SK-N-SH (cell line): ENCODE results near the gene PSMD3. TPM values are rescaled to one million over a fixed set of nuclear protein-coding genes. Genes with fewer than 3 reads are reported as not detected.

ENCODE experiments used
- CTCF ChIA-PET: fragments of 300-600, 350-600 bp; formaldehyde crosslinking; extraction: SDS; loops from one replicate; lab custom pipeline; 2021; lab: Yijun Ruan, JAX
- POLR2A ChIA-PET: fragments of 350-600 bp; sonication (Branson Sonifier 250); formaldehyde crosslinking; extraction: SDS; loops from one replicate; lab custom pipeline; 2020; ENCODE audit warnings: antibody characterized with exemption, inconsistent platforms; lab: Yijun Ruan, JAX
- DNase-seq: peaks from one replicate; pipeline ENCODE4 v3.0.0; 2012
- H2AFZ ChIP-seq: fragments of 200-600 bp; sonication (generic); 2 replicates; pipeline ENCODE4 v1.8.1; 2016; ENCODE audit warnings: antibody characterized with exemption, mild to moderate bottlenecking, low read depth
- H3F3A ChIP-seq: fragments of 200-600 bp; sonication (generic); replicated peaks from 2 replicates; pipeline ENCODE3; 2016; ENCODE audit warnings: antibody characterized with exemption, mild to moderate bottlenecking; ENCODE audit not compliant: insufficient read depth
- H3K27ac ChIP-seq, 2 experiments: fragments of 200-500 bp in 1 of 2; fragments of 200-600 bp in 1 of 2; sonication (Bioruptor generic) in 1 of 2; sonication (generic), shearing (Covaris generic) in 1 of 2; 2 replicates each; pipeline versions ENCODE4 v1.5.1 to v1.6.1; 2014 to 2016; ENCODE audit warnings: low read depth in 2 of 2, inconsistent platforms in 1 of 2, low read length in 1 of 2, mild to moderate bottlenecking in 1 of 2, mixed read lengths in 1 of 2
- H3K27me3 ChIP-seq: fragments of 200-600 bp; sonication (generic), shearing (Covaris generic); 2 replicates; pipeline ENCODE4 v1.6.1; 2016; ENCODE audit warnings: mixed run types; ENCODE audit not compliant: insufficient read depth
- H3K36me3 ChIP-seq, 2 experiments: fragments of 200-500 bp in 1 of 2; fragments of 200-600 bp in 1 of 2; sonication (Bioruptor generic) in 1 of 2; sonication (generic) in 1 of 2; replicated peaks in 1 of 2; 2 replicates each; pipeline versions ENCODE3 to v1.5.1; 2014 to 2016; ENCODE audit warnings: low read length in 1 of 2, mild to moderate bottlenecking in 1 of 2; ENCODE audit not compliant: insufficient read depth in 2 of 2, control insufficient read depth in 1 of 2
- H3K4me1 ChIP-seq, 2 experiments: fragments of 200-500 bp in 1 of 2; fragments of 200-600 bp in 1 of 2; sonication (Bioruptor generic) in 1 of 2; sonication (generic), shearing (Covaris generic) in 1 of 2; 2 replicates each; pipeline versions ENCODE4 v1.5.1 to v1.6.1; 2014 to 2016; ENCODE audit warnings: low read depth in 1 of 2, low read length in 1 of 2, mixed run types in 1 of 2; ENCODE audit not compliant: insufficient read depth in 2 of 2, control insufficient read depth in 1 of 2
- H3K4me2 ChIP-seq: fragments of 200-600 bp; sonication (generic), shearing (Covaris generic); 2 replicates; pipeline ENCODE4 v1.6.1; 2017; ENCODE audit warnings: mixed run types
- H3K4me3 ChIP-seq, 2 experiments: fragments of 200-500 bp in 1 of 2; fragments of 200-600 bp in 1 of 2; sonication (Bioruptor generic) in 1 of 2; sonication (generic), shearing (Covaris generic) in 1 of 2; 2 replicates each; pipeline versions ENCODE4 v1.5.1 to v1.8.1; 2014 to 2016; ENCODE audit warnings: low read depth in 2 of 2, inconsistent platforms in 1 of 2, low read length in 1 of 2, mild to moderate bottlenecking in 1 of 2, mixed read lengths in 1 of 2, moderate library complexity in 1 of 2
- H3K79me2 ChIP-seq: fragments of 200-600 bp; sonication (generic); 2 replicates; pipeline ENCODE4 v1.8.1; 2017; ENCODE audit warnings: mild to moderate bottlenecking; ENCODE audit not compliant: insufficient read depth
- H3K9ac ChIP-seq: fragments of 200-600 bp; sonication (generic); 2 replicates; pipeline ENCODE4 v1.6.1; 2017; ENCODE audit warnings: mixed run types
- H3K9me2 ChIP-seq: fragments of 200-600 bp; sonication (generic); 2 replicates; pipeline ENCODE4 v1.6.1; 2017; ENCODE audit warnings: mixed run types
- H3K9me3 ChIP-seq: fragments of 200-600 bp; sonication (generic); 2 replicates; pipeline ENCODE4 v1.6.1; 2017; ENCODE audit warnings: mixed run types, mild to moderate bottlenecking, moderate library complexity
- H4K20me1 ChIP-seq: fragments of 200-600 bp; sonication (generic); 2 replicates; pipeline ENCODE4 v1.6.1; 2017; ENCODE audit warnings: mild to moderate bottlenecking, mixed run types; ENCODE audit not compliant: insufficient read depth
- EP300 ChIP-seq, 2 experiments: IDR thresholded peaks; 2 replicates each; pipeline versions ENCODE4 v1.4.0 to v1.6.1; 2012; ENCODE audit warnings: borderline replicate concordance in 1 of 2, low read depth in 1 of 2, low read length in 1 of 2
- FOXJ3 ChIP-seq: sonication (generic); formaldehyde crosslinking; IDR thresholded peaks from 2 replicates; pipeline ENCODE4 v1.5.1; 2020; ENCODE audit warnings: mild to moderate bottlenecking, missing genetic modification reagents
- FOXM1 ChIP-seq: IDR thresholded peaks from 2 replicates; pipeline ENCODE4 v1.4.0; 2012; ENCODE audit warnings: low read depth, mild to moderate bottlenecking
- GABPA ChIP-seq: IDR thresholded peaks from 2 replicates; pipeline ENCODE4 v1.4.0; 2012; ENCODE audit warnings: low read depth, mild to moderate bottlenecking
- MEF2A ChIP-seq: IDR thresholded peaks from 2 replicates; pipeline ENCODE4 v1.4.0; 2012; ENCODE audit warnings: low read depth, borderline replicate concordance
- NRF1 ChIP-seq: IDR thresholded peaks from 2 replicates; pipeline ENCODE4 v1.6.1; 2012; ENCODE audit warnings: low read depth, mild to moderate bottlenecking, low read length
- PBX3 ChIP-seq: IDR thresholded peaks from 2 replicates; pipeline ENCODE4; 2012
- REST ChIP-seq: IDR thresholded peaks from 2 replicates; pipeline ENCODE4 v1.6.1; 2012; ENCODE audit warnings: mild to moderate bottlenecking, low read depth, low read length, moderate library complexity
- RFX5 ChIP-seq: IDR thresholded peaks from 2 replicates; pipeline ENCODE4 v1.6.1; 2012; ENCODE audit warnings: mild to moderate bottlenecking, improper control_type of control experiment, low read length
- SMC3 ChIP-seq: IDR thresholded peaks from 2 replicates; pipeline ENCODE4 v1.6.1; 2012; ENCODE audit warnings: low read depth, low read length, improper control_type of control experiment
- ZBTB33 ChIP-seq: IDR thresholded peaks from 2 replicates; pipeline ENCODE4 v1.4.0; 2012; ENCODE audit warnings: low read depth, borderline replicate concordance
- WGBS: methylation state at CpG from one replicate; pipeline ENCODE4 v1.1.6; 2017; ENCODE audit warnings: low lambda C conversion rate; 5-methylcytosine and 5-hydroxymethylcytosine counted together
- polyA plus RNA-seq, 3 experiments: library from polyadenylated mRNA; depleted of rRNA; stranded (reverse); fragments of >200 nt; gene quantifications; 2 replicates each; pipeline ENCODE4 v1.2.3, GENCODE V29; 2012

Gene PSMD3
- polyA plus RNA-seq, 1 of the 3 experiments (the other 2 are of a cell fraction), result 104 TPM

GRCh38 chr17:39966771-39967170, 13.8 kb upstream of the PSMD3 start:
- no peaks in the 10 kb centered on the region for H4K20me1 ChIP-seq
- no peaks in the 10 kb centered on the region for H3K79me2 ChIP-seq
- H2AFZ ChIP-seq, result no peak overlapping the region
- no peaks in the 10 kb centered on the region for H3K36me3 ChIP-seq
- H3K4me1 ChIP-seq, result no peaks in the 10 kb centered on the region
- DNase-seq, result no peak
- no peaks in the 10 kb centered on the region for H3K9me3 ChIP-seq
- H3K4me2 ChIP-seq, result no peak overlapping the region
- no peak for TF ChIP-seq ZBTB33
- TF ChIP-seq PBX3, result no peak
- no peak for TF ChIP-seq NRF1
- TF ChIP-seq MEF2A, result no peak
- no peak for TF ChIP-seq SMC3
- no peak for TF ChIP-seq RFX5
- no peak for TF ChIP-seq EP300 (IDR thresholded peaks at IDR 0.05; ENCODE audit: borderline replicate concordance in 1 of 2, low read depth in 1 of 2, low read length in 1 of 2)
- no peak for TF ChIP-seq REST
- no peak for TF ChIP-seq GABPA
- no peak for TF ChIP-seq FOXJ3 (CRISPR knock-in tag)
- no peak for TF ChIP-seq FOXM1
- CTCF ChIA-PET, result interaction anchor here (0.8 to 6.2 kb wide), 4 partner anchors 8 to 27 kb away, joined by 3 to 29 read pairs (median 12); partner anchors contain the start of gene PSMD3
- 43% methylated on average over 6 of the region's 6 CpGs for WGBS
- POLR2A ChIA-PET, result no interaction called here
- H3K4me3 ChIP-seq, result no peak overlapping the region
- no peaks in the 10 kb centered on the region for H3F3A ChIP-seq
- H3K9ac ChIP-seq, result no peak overlapping the region
- H3K9me2 ChIP-seq, result no peaks in the 10 kb centered on the region
- no peaks in the 10 kb centered on the region for H3K27me3 ChIP-seq
- no peak overlapping the region for H3K27ac ChIP-seq
